ENCODE data around the gene NTRK3. TPM values are rescaled to one million over a fixed set of nuclear protein-coding genes. Genes with fewer than 3 reads are reported as not detected.
"Not testable (repeated sequence)": the region's sequence is repeated elsewhere in the genome, so short reads cannot be mapped to it uniquely, and the experiment has no call there.

The NTRK3 gene
- total and polyA plus RNA-seq, 10 donors, result 0.33 to 6.6 (median 2.1) TPM

- H3K27me3 ChIP-seq (replicated peaks in 1 of 7), result peaks cover 0 to 7% (median 0%) of the 10 kb centered on the region in 7 donors
- TF ChIP-seq CTCF (IDR thresholded peaks at IDR 0.05 in 8 of 11, conservative IDR thresholded peaks at IDR 0.05 in 3 of 11) (no peak), POLR2AphosphoS5 (IDR thresholded peaks at IDR 0.05) (no peak), POLR2A (IDR thresholded peaks at IDR 0.05) (no peak)
Measured at GRCh38 chr15:88075102-88075501, 181.4 kb downstream of the NTRK3 start.

GRCh38 chr15:88074386-88074785 is 182.2 kb downstream of the NTRK3 start:
- 76 to 84% (median 78%) methylated on average over 5 of the region's 5 CpGs for WGBS, 5 donors
- no peak for DNase-seq
- no peak overlapping the region for H3K4me3 ChIP-seq
- intact Hi-C loops (cut with DNase I; ENCODE audit: low total_unique reads), result no loop called here
- H3K36me3 ChIP-seq, result no peaks in the 10 kb centered on the region
- no peaks in the 10 kb centered on the region for H3K9me3 ChIP-seq
- H3K27me3 ChIP-seq (replicated peaks in 1 of 7), result peaks cover 0 to 7% (median 0%) of the 10 kb centered on the region in 7 donors
- no peaks in the 10 kb centered on the region for H3K4me1 ChIP-seq
- no peak overlapping the region for H3K27ac ChIP-seq
- TF ChIP-seq CTCF (IDR thresholded peaks at IDR 0.05 in 8 of 11, conservative IDR thresholded peaks at IDR 0.05 in 3 of 11), result no peak
- no peak for TF ChIP-seq POLR2AphosphoS5 (IDR thresholded peaks at IDR 0.05)
- no peak for TF ChIP-seq POLR2A (IDR thresholded peaks at IDR 0.05)

More at GRCh38 chr15:88075102-88075501, 181.4 kb downstream of the NTRK3 start:
- WGBS, 5 donors, result 70 to 86% (median 82%) methylated on average over 6 of the region's 6 CpGs
- intact Hi-C loops (cut with DNase I; ENCODE audit: low total_unique reads), result no loop called here
- H3K4me1 ChIP-seq, result no peaks in the 10 kb centered on the region
- no peak overlapping the region for H3K4me3 ChIP-seq
- H3K27ac ChIP-seq, result no peak overlapping the region
- DNase-seq, result no peak
- H3K36me3 ChIP-seq, result no peaks in the 10 kb centered on the region
- no peaks in the 10 kb centered on the region for H3K9me3 ChIP-seq

- Histone ChIP-seq H3K9me3 (no peaks in the 10 kb centered on the region), H3K4me3 (no peak overlapping the region), H3K27me3 (replicated peaks in 1 of 7) (peaks cover 0 to 7% (median 0%) of the 10 kb centered on the region in 7 donors), H3K27ac (no peak overlapping the region), H3K4me1 (no peaks in the 10 kb centered on the region), H3K36me3 (no peaks in the 10 kb centered on the region)
- TF ChIP-seq CTCF (IDR thresholded peaks at IDR 0.05 in 8 of 11, conservative IDR thresholded peaks at IDR 0.05 in 3 of 11), result no peak
- TF ChIP-seq POLR2AphosphoS5 (IDR thresholded peaks at IDR 0.05), result no peak
- no peak for TF ChIP-seq POLR2A (IDR thresholded peaks at IDR 0.05)
- WGBS, 5 donors, result 69 to 80% (median 77%) methylated on average over 2 of the region's 2 CpGs
- intact Hi-C loops (cut with DNase I; ENCODE audit: low total_unique reads), result no loop called here
- no peak for DNase-seq
Measured at GRCh38 chr15:88073391-88073691, 183.2 kb downstream of the NTRK3 start.

- no peaks in the 10 kb centered on the region for H3K9me3 ChIP-seq
- 69 to 83% (median 76%) methylated on average over 6 of the region's 6 CpGs for WGBS, 5 donors
- peaks cover 0 to 7% (median 0%) of the 10 kb centered on the region in 7 donors for H3K27me3 ChIP-seq (replicated peaks in 1 of 7)
- H3K4me1 ChIP-seq, result no peaks in the 10 kb centered on the region
- TF ChIP-seq CTCF (IDR thresholded peaks at IDR 0.05 in 8 of 11, conservative IDR thresholded peaks at IDR 0.05 in 3 of 11), result no peak
- no peaks in the 10 kb centered on the region for H3K36me3 ChIP-seq
- H3K27ac ChIP-seq, result no peak overlapping the region
- no peak for DNase-seq
- no peak overlapping the region for H3K4me3 ChIP-seq
- intact Hi-C loops (cut with DNase I; ENCODE audit: low total_unique reads), result no loop called here
Measured at GRCh38 chr15:88072598-88073390, 183.7 kb downstream of the NTRK3 start.

GRCh38 chr15:88072133-88072532 is 184.4 kb downstream of the NTRK3 start:
- H3K9me3 ChIP-seq; DNase-seq; intact Hi-C loops (cut with DNase I; ENCODE audit: low total_unique reads); H3K27ac ChIP-seq; H3K27me3 ChIP-seq (replicated peaks in 1 of 7); H3K36me3 ChIP-seq; H3K4me1 ChIP-seq; H3K4me3 ChIP-seq: not testable (repeated sequence)
- WGBS, 5 donors, result 86 to 92% (median 88%) methylated on average over 9 of the region's 9 CpGs
